ENCODE measurements around the gene SPATA1. TPM values are rescaled to one million over a fixed set of nuclear protein-coding genes. Genes with fewer than 3 reads are reported as not detected.
A peak's percentile ranks its signal among the peaks of the same experiment; 100 is the strongest.

SPATA1 gene
- total RNA-seq, 4 donors from 2014 or later, result 0.14 to 1.6 TPM; not detected in 2

GRCh38 chr1:84478876-84479868, 27.0 kb upstream of the SPATA1 start, which contains the start of gene RPF1:
Gene RPF1 (plus strand): TSS chr1:84479266. CDS start chr1:84479282, 16 bp downstream.
- peak; percentile 75 for DNase-seq
- Histone ChIP-seq H3K9me3 (no peaks in the 10 kb centered on the region), H3K4me3 (peak within 1 kb of the TSS; percentile 60 to 89 (median 82)), H3K27me3 (peaks cover 39% of the 10 kb centered on the region), H3K27ac (peak within 1 kb of the TSS; percentile 86 to 95 (median 93)), H3K36me3 (peaks cover 0 to 15% (median 0%) of the 10 kb centered on the region in 4 donors), H3K4me1 (peaks cover 13 to 33% (median 18%) of the 10 kb centered on the region in 4 donors)
- TF ChIP-seq CTCF (IDR thresholded peaks at IDR 0.05) (peak in 1 of 5 experiments; percentile 10), POLR2A (IDR thresholded peaks at IDR 0.05) (peak; percentile 75), POLR2AphosphoS5 (IDR thresholded peaks at IDR 0.05) (peak; percentile 74 to 88 (median 86)), EP300 (IDR thresholded peaks at IDR 0.05; ENCODE audit: low read depth) (no peak)
- in situ Hi-C loops (cut with MboI; ENCODE audit: low pct_ligation_motif_present in 1 of 4, low pct_unique_long_range_greater_than_20kb in 1 of 4, low sequenced_read_pairs in 3 of 4), result no loop called here
- WGBS, 2 donors (ENCODE audit: low coverage in 1 of 2), result 5 to 9% methylated on average over 10 to 38 of the region's 51 CpGs
- intact Hi-C loops (cut with DNase I; ENCODE audit: low total_unique reads), result no loop called here

GRCh38 chr1:84479998-84480397, 26.2 kb upstream of the SPATA1 start:
- DNase-seq, result no peak
- Histone ChIP-seq H3K9me3 (no peaks in the 10 kb centered on the region), H3K4me1 (peaks cover 13 to 33% (median 18%) of the 10 kb centered on the region in 4 donors), H3K27ac (peak overlapping the region; percentile 86 to 95 (median 93)), H3K36me3 (peaks cover 0 to 24% (median 0%) of the 10 kb centered on the region in 4 donors), H3K27me3 (peaks cover 31% of the 10 kb centered on the region), H3K4me3 (peak overlapping the region; percentile 60 to 89 (median 82))
- in situ Hi-C loops (cut with MboI; ENCODE audit: low pct_ligation_motif_present in 1 of 4, low pct_unique_long_range_greater_than_20kb in 1 of 4, low sequenced_read_pairs in 3 of 4), result no loop called here
- TF ChIP-seq POLR2AphosphoS5 (IDR thresholded peaks at IDR 0.05) (no peak), POLR2A (IDR thresholded peaks at IDR 0.05) (no peak), CTCF (IDR thresholded peaks at IDR 0.05) (no peak), EP300 (IDR thresholded peaks at IDR 0.05; ENCODE audit: low read depth) (no peak)
- intact Hi-C loops (cut with DNase I; ENCODE audit: low total_unique reads), result no loop called here
- 1% methylated on average over 7 to 9 of the region's 9 CpGs for WGBS, 2 donors (ENCODE audit: low coverage in 1 of 2)

GRCh38 chr1:84480650-84481049, 25.5 kb upstream of the SPATA1 start:
- in situ Hi-C loops (cut with MboI; ENCODE audit: low pct_ligation_motif_present in 1 of 4, low pct_unique_long_range_greater_than_20kb in 1 of 4, low sequenced_read_pairs in 3 of 4), result no loop called here
- peaks cover 13 to 33% (median 18%) of the 10 kb centered on the region in 4 donors for H3K4me1 ChIP-seq
- H3K27me3 ChIP-seq, result peaks cover 24% of the 10 kb centered on the region
- H3K36me3 ChIP-seq, result peaks cover 0 to 30% (median 0%) of the 10 kb centered on the region in 4 donors
- no peak for DNase-seq
- intact Hi-C loops (cut with DNase I; ENCODE audit: low total_unique reads), result no loop called here
- H3K4me3 ChIP-seq, result peak overlapping the region in 3 of 4 donors; percentile 60 to 89 (median 75)
- WGBS, 2 donors (ENCODE audit: low coverage in 1 of 2), result 69 to 72% methylated on average over 4 of the region's 4 CpGs
- TF ChIP-seq EP300 (IDR thresholded peaks at IDR 0.05; ENCODE audit: low read depth) (no peak), POLR2A (IDR thresholded peaks at IDR 0.05) (no peak), CTCF (IDR thresholded peaks at IDR 0.05) (no peak), POLR2AphosphoS5 (IDR thresholded peaks at IDR 0.05) (no peak)
- no peaks in the 10 kb centered on the region for H3K9me3 ChIP-seq
- H3K27ac ChIP-seq, result no peak overlapping the region

- Histone ChIP-seq H3K9me3 (no peaks in the 10 kb centered on the region), H3K27me3 (peaks cover 18% of the 10 kb centered on the region), H3K4me3 (no peak overlapping the region), H3K36me3 (peaks cover 0 to 33% (median 0%) of the 10 kb centered on the region in 4 donors), H3K27ac (no peak overlapping the region), H3K4me1 (peaks cover 13 to 33% (median 18%) of the 10 kb centered on the region in 4 donors)
- no peak for TF ChIP-seq POLR2A (IDR thresholded peaks at IDR 0.05)
- TF ChIP-seq POLR2AphosphoS5 (IDR thresholded peaks at IDR 0.05), result no peak
- TF ChIP-seq CTCF (IDR thresholded peaks at IDR 0.05), result no peak
- TF ChIP-seq EP300 (IDR thresholded peaks at IDR 0.05; ENCODE audit: low read depth), result no peak
- intact Hi-C loops (cut with DNase I; ENCODE audit: low total_unique reads), result no loop called here
- WGBS, 2 donors (ENCODE audit: low coverage in 1 of 2), result 85 to 86% methylated on average over 2 of the region's 2 CpGs
- in situ Hi-C loops (cut with MboI; ENCODE audit: low pct_ligation_motif_present in 1 of 4, low pct_unique_long_range_greater_than_20kb in 1 of 4, low sequenced_read_pairs in 3 of 4), result no loop called here
- DNase-seq, result no peak
These were observed 24.9 kb upstream of the SPATA1 start for GRCh38 chr1:84481317-84481716.
